ENCODE data around the gene SPRR2E. TPM values are rescaled to one million over a fixed set of nuclear protein-coding genes. Genes with fewer than 3 reads are reported as not detected.

Gene SPRR2E
- total and polyA plus RNA-seq, 12 donors, result 0.22 TPM; not detected in 11

- no peak for TF ChIP-seq CTCF (IDR thresholded peaks at IDR 0.05)
- intact Hi-C loops (cut with DNase I), result no loop called here
- H3K36me3 ChIP-seq, result no peaks in the 10 kb centered on the region
- no peaks in the 10 kb centered on the region for H3K4me1 ChIP-seq
- H3K27ac ChIP-seq, result no peak overlapping the region
- 88 to 91% methylated on average over 5 of the region's 5 CpGs for WGBS, 2 donors
- no peak for DNase-seq
- H3K4me3 ChIP-seq, result no peak overlapping the region
- no peaks in the 10 kb centered on the region for H3K27me3 ChIP-seq
- ATAC-seq, result no peak
- H3K9me3 ChIP-seq, result peaks cover 0 to 8% (median 0%) of the 10 kb centered on the region in 11 donors
Observed at GRCh38 chr1:153100245-153100644, 5.9 kb upstream of the SPRR2E start.

GRCh38 chr1:153099461-153100045, 5.2 kb upstream of the SPRR2E start:
- 82 to 84% methylated on average over 9 of the region's 9 CpGs for WGBS, 2 donors
- Histone ChIP-seq H3K27me3 (no peaks in the 10 kb centered on the region), H3K27ac (no peak overlapping the region), H3K36me3 (no peaks in the 10 kb centered on the region), H3K9me3 (peaks cover 0 to 1% (median 0%) of the 10 kb centered on the region in 11 donors), H3K4me1 (no peaks in the 10 kb centered on the region), H3K4me3 (no peak overlapping the region)
- intact Hi-C loops (cut with DNase I), result no loop called here
- ATAC-seq, result no peak
- DNase-seq, result no peak
- no peak for TF ChIP-seq CTCF (IDR thresholded peaks at IDR 0.05)

- no peak for DNase-seq
Observed at GRCh38 chr1:153095764-153096163, 1.4 kb upstream of the SPRR2E start.

GRCh38 chr1:153087652-153088051, 6.7 kb downstream of the SPRR2E start:
- no peak overlapping the region for H3K4me3 ChIP-seq
- no peak overlapping the region for H3K27ac ChIP-seq
- no peaks in the 10 kb centered on the region for H3K4me1 ChIP-seq
- DNase-seq (no peak), ATAC-seq (no peak)
- 65 to 77% methylated on average over 1 of the region's 1 CpG for WGBS, 2 donors
- no peaks in the 10 kb centered on the region for H3K27me3 ChIP-seq
- no peak for TF ChIP-seq CTCF (IDR thresholded peaks at IDR 0.05)
- intact Hi-C loops (cut with DNase I), result no loop called here
- peaks cover 0 to 9% (median 0%) of the 10 kb centered on the region in 11 donors for H3K9me3 ChIP-seq
- no peaks in the 10 kb centered on the region for H3K36me3 ChIP-seq

More at GRCh38 chr1:153095764-153096163, 1.4 kb upstream of the SPRR2E start:
- ATAC-seq, result no peak
- H3K9me3 ChIP-seq, result no peaks in the 10 kb centered on the region
- no peaks in the 10 kb centered on the region for H3K4me1 ChIP-seq
- H3K27me3 ChIP-seq, result no peaks in the 10 kb centered on the region
- H3K4me3 ChIP-seq, result no peak overlapping the region
- H3K36me3 ChIP-seq, result no peaks in the 10 kb centered on the region
- no peak overlapping the region for H3K27ac ChIP-seq
- intact Hi-C loops (cut with DNase I), result loop anchor here in 1 of 10 donors (2.0 kb wide), 1 partner anchor 25 kb away; the partner anchor contains the start of gene SPRR2B
- no peak for TF ChIP-seq CTCF (IDR thresholded peaks at IDR 0.05)

All from heart right ventricle (tissue), 16 donors.